SK-N-SH treated with all-trans-retinoic acid at 6 μM for 48 hours (cell line): ENCODE data around the gene GUK1.

ENCODE experiments used
- ARNTL ChIP-seq: fragments of 450-650 bp; formaldehyde crosslinking; IDR thresholded peaks from 2 replicates; pipeline ENCODE4 v1.5.0; 2020; ENCODE audit warnings: low read depth, mild to moderate bottlenecking, moderate library complexity, borderline replicate concordance
- CREB5 ChIP-seq: fragments of 250-450 bp; sonication (Bioruptor Pico); IDR thresholded peaks from 2 replicates; pipeline ENCODE4 v1.5.1; 2020; ENCODE audit warnings: low read depth, mild to moderate bottlenecking, moderate library complexity
- GLIS3 ChIP-seq: fragments of 250-450 bp; sonication (Bioruptor Pico); IDR thresholded peaks from 2 replicates; pipeline ENCODE4 v1.5.0; 2020; ENCODE audit warnings: mild to moderate bottlenecking, moderate library complexity
- ISL1 ChIP-seq: fragments of 250-450 bp; sonication (Bioruptor Pico); IDR thresholded peaks from 2 replicates; pipeline ENCODE4 v2.1.2; 2022; ENCODE audit warnings: mild to moderate bottlenecking, moderate library complexity
- PATZ1 ChIP-seq: fragments of 250-450 bp; sonication (Bioruptor Pico); IDR thresholded peaks from 2 replicates; pipeline ENCODE4 v1.8.0; 2020; ENCODE audit warnings: mild to moderate bottlenecking, moderate library complexity, borderline replicate concordance
- TCF4 ChIP-seq: fragments of 250-450 bp; sonication (Bioruptor Pico); IDR thresholded peaks from 2 replicates; pipeline ENCODE4 v1.8.0; 2021; ENCODE audit warnings: mild to moderate bottlenecking, moderate library complexity, borderline replicate concordance
- TOX ChIP-seq: fragments of 250-450 bp; sonication (Bioruptor Pico); IDR thresholded peaks from 2 replicates; pipeline ENCODE4 v1.8.0; 2021; ENCODE audit warnings: mild to moderate bottlenecking, moderate library complexity, borderline replicate concordance
- ZC3H10 ChIP-seq: fragments of 250-450 bp; sonication (Bioruptor Pico); IDR thresholded peaks from 2 replicates; pipeline ENCODE4 v1.5.1; 2021; ENCODE audit warnings: mild to moderate bottlenecking, moderate library complexity
- ZFP30 ChIP-seq: fragments of 450-650 bp; formaldehyde crosslinking; IDR thresholded peaks from 2 replicates; pipeline ENCODE4 v1.5.0; 2022; ENCODE audit warnings: mild to moderate bottlenecking, moderate library complexity
- ZNF8 ChIP-seq: fragments of 450-650 bp; formaldehyde crosslinking; IDR thresholded peaks from 2 replicates; pipeline ENCODE4 v1.5.0; 2020; ENCODE audit warnings: mild to moderate bottlenecking, moderate library complexity
- TF ChIP-seq, protein P1 (sequence below): fragments of 250-450 bp; sonication (Bioruptor Pico); IDR thresholded peaks from 2 replicates; pipeline ENCODE4 v1.5.1; 2021; ENCODE audit warnings: mild to moderate bottlenecking, moderate library complexity

DNA sequence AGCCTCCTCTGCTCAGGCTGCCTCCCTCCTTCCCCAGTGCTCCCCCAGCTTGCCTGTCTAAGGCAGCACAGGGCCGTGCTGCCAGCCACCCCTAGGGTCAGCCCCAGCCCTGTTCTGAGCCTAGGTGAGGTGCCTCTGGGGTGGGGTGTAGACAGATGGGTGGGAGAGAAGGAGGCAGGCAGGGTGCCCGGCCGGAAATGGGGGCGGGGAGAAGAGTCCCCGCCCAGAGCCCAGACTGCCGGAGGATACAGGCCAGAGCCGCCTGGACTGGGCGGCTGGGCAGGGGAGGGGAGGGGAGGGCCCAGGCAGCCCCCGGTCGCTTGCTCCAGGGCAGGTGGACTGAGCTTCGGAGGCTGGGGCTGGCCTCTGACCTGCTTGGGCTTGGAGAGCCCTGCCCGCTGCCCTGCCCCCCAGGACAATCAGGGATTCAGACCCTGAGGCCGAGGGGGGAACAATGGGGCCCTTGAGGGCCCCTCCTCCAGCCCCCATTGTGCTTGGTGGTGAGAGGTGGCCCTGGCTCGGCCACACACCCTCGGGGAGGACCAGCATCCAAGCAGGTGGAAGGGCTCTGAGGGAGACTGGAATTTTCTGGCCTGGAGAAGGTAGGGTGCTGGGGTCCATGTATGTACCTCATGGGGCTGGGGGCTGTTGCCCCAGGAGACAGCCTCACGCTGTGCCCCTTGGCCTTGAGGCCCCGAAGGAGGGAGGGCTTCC lies 9.5 kb downstream of the GUK1 start, which contains the start of gene GJC2:
- TF ChIP-seq ZFP30 (CRISPR knock-in tag), result no peak
- TF ChIP-seq, protein P1, sequence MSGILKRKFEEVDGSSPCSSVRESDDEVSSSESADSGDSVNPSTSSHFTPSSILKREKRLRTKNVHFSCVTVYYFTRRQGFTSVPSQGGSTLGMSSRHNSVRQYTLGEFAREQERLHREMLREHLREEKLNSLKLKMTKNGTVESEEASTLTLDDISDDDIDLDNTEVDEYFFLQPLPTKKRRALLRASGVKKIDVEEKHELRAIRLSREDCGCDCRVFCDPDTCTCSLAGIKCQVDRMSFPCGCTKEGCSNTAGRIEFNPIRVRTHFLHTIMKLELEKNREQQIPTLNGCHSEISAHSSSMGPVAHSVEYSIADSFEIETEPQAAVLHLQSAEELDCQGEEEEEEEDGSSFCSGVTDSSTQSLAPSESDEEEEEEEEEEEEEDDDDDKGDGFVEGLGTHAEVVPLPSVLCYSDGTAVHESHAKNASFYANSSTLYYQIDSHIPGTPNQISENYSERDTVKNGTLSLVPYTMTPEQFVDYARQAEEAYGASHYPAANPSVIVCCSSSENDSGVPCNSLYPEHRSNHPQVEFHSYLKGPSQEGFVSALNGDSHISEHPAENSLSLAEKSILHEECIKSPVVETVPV (CRISPR knock-in tag), result no peak
- no peak for TF ChIP-seq TOX (CRISPR knock-in tag)
- TF ChIP-seq ZNF8, result no peak
- no peak for TF ChIP-seq PATZ1 (CRISPR knock-in tag)
- no peak for TF ChIP-seq GLIS3
- no peak for TF ChIP-seq ARNTL (CRISPR knock-in tag)
- no peak for TF ChIP-seq TCF4 (CRISPR knock-in tag)
- no peak for TF ChIP-seq ISL1 (CRISPR knock-in tag)
- no peak for TF ChIP-seq CREB5 (CRISPR knock-in tag)
- TF ChIP-seq ZC3H10 (CRISPR knock-in tag), result no peak
